Keratinocyte (primary cell): ENCODE data around the gene KIAA0408. TPM values are rescaled to one million over a fixed set of nuclear protein-coding genes. Genes with fewer than 3 reads are reported as not detected.

ENCODE experiments used
- DNase-seq: peaks from one replicate; pipeline ENCODE4 v3.0.0-alpha.2; 2011; ENCODE audit warnings: low read depth, missing footprints, low spot score
- FAIRE-seq: peaks from 2 replicates; lab custom pipeline; 2011; peaks lifted over from hg19 to GRCh38; lab: Jason Lieb, UNC
- H2AFZ ChIP-seq: 2 replicates; pipeline ENCODE4 v1.6.0; 2012; ENCODE audit warnings: low read length, control low read depth, inconsistent platforms; ENCODE audit not compliant: control insufficient read depth
- H3K27ac ChIP-seq: 2 replicates; pipeline ENCODE4 v1.5.1; 2011; ENCODE audit warnings: low read length; ENCODE audit not compliant: control insufficient read depth, insufficient read depth
- H3K27me3 ChIP-seq: 3 replicates; pipeline ENCODE4 v1.6.0; 2011; ENCODE audit warnings: low read length; ENCODE audit not compliant: control insufficient read depth, insufficient read depth; ENCODE audit errors: extremely low read depth
- H3K36me3 ChIP-seq, 2 experiments: 2 replicates in 1 of 2; 3 replicates in 1 of 2; pipeline ENCODE4 v1.5.1; 2011; ENCODE audit warnings: low read length in 2 of 2, mild to moderate bottlenecking in 1 of 2; ENCODE audit not compliant: control insufficient read depth in 2 of 2, insufficient read depth in 2 of 2; ENCODE audit errors: extremely low read depth in 1 of 2
- H3K4me1 ChIP-seq: 3 replicates; pipeline ENCODE4 v1.5.1; 2011; ENCODE audit warnings: low read length; ENCODE audit not compliant: control insufficient read depth, insufficient read depth; ENCODE audit errors: extremely low read depth
- H3K4me2 ChIP-seq: 3 replicates; pipeline ENCODE4 v1.6.0; 2011; ENCODE audit warnings: low read depth, low read length; ENCODE audit not compliant: control insufficient read depth, insufficient read depth; ENCODE audit errors: extremely low read depth
- H3K4me3 ChIP-seq, 3 experiments: fragments of 200-600 bp in 1 of 3; sonication (generic) in 1 of 3; 2 replicates in 2 of 3; 3 replicates in 1 of 3; pipeline ENCODE4 v1.5.1; 2011 to 2016; ENCODE audit warnings: low read length in 3 of 3, mild to moderate bottlenecking in 3 of 3, control low read depth in 2 of 3, inconsistent platforms in 1 of 3, low read depth in 1 of 3, mixed read lengths in 1 of 3, mixed run types in 1 of 3, moderate library complexity in 1 of 3; ENCODE audit not compliant: control insufficient read depth in 2 of 3, insufficient read depth in 2 of 3; ENCODE audit errors: extremely low read depth in 1 of 3
- H3K79me2 ChIP-seq: 2 replicates; pipeline ENCODE4 v1.6.0; 2012; ENCODE audit warnings: low read length; ENCODE audit not compliant: control insufficient read depth, insufficient read depth
- H3K9ac ChIP-seq: 3 replicates; pipeline ENCODE4 v1.6.0; 2011; ENCODE audit warnings: low read length; ENCODE audit not compliant: control insufficient read depth, insufficient read depth; ENCODE audit errors: extremely low read depth
- H3K9me1 ChIP-seq: 3 replicates; pipeline ENCODE4 v1.6.0; 2011; ENCODE audit warnings: low read length; ENCODE audit not compliant: control insufficient read depth, insufficient read depth; ENCODE audit errors: extremely low read depth
- H3K9me3 ChIP-seq: 2 replicates; pipeline ENCODE4 v1.5.1; 2012; ENCODE audit warnings: low read depth, low read length; ENCODE audit not compliant: control insufficient read depth
- H4K20me1 ChIP-seq: 3 replicates; pipeline ENCODE4 v1.6.0; 2011; ENCODE audit warnings: low read length; ENCODE audit not compliant: control insufficient read depth, insufficient read depth; ENCODE audit errors: extremely low read depth
- CTCF ChIP-seq, 3 experiments: IDR thresholded peaks in 1 of 3; conservative IDR thresholded peaks in 1 of 3; optimal IDR thresholded peaks in 1 of 3; 2 replicates in 2 of 3; 3 replicates in 1 of 3; pipeline versions ENCODE3 to v1.5.1; 2011; ENCODE audit warnings: low read length in 3 of 3, mild to moderate bottlenecking in 3 of 3, moderate library complexity in 2 of 3, control low read depth in 1 of 3, inconsistent platforms in 1 of 3; ENCODE audit not compliant: insufficient read depth in 2 of 3; ENCODE audit errors: extremely low read depth in 1 of 3
- EZH2 ChIP-seq: IDR thresholded peaks from one replicate; pipeline ENCODE4 v1.6.1; 2012; ENCODE audit warnings: inconsistent platforms, mild to moderate bottlenecking, low read length, moderate library complexity
- dilution Hi-C: fragments of 300-500 bp; cut with MboI; formaldehyde crosslinking; loops from one replicate; pipeline ENCODE4 v1.7.0; 2020; ENCODE audit warnings: low sequenced_read_pairs; ENCODE audit not compliant: extremely low pct_ligation_motif_present
- polyA plus RNA-seq, 5 experiments: library from polyadenylated mRNA; depleted of rRNA in 3 of 5; stranded (reverse) in 3 of 5; stranded (forward) in 1 of 5; unstranded in 1 of 5; fragments of >200 nt; gene quantifications; 1 replicate in 1 of 5; 2 replicates in 3 of 5; 3 replicates in 1 of 5; pipeline versions ENCODE4 v1.2.1 to v1.2.3, GENCODE V29; 2011 to 2012; ENCODE audit warnings: missing spikeins in 2 of 5, low read depth in 1 of 5, low replicate concordance in 1 of 5

The KIAA0408 gene
- polyA plus RNA-seq, 1 donor (not counting 4 experiments of a cell fraction or from before 2014, with no cell fraction given): 0.12 TPM

- Histone ChIP-seq H3K4me2 (peak overlapping the region; percentile 41), H4K20me1 (no peaks in the 10 kb centered on the region), H3K79me2 (no peaks in the 10 kb centered on the region), H2AFZ (no peak overlapping the region), H3K36me3 (no peaks in the 10 kb centered on the region), H3K4me1 (peaks cover 11% of the 10 kb centered on the region), H3K9me1 (no peaks in the 10 kb centered on the region), H3K27me3 (no peaks in the 10 kb centered on the region), H3K9me3 (no peaks in the 10 kb centered on the region), H3K9ac (no peak overlapping the region), H3K4me3 (no peak overlapping the region), H3K27ac (no peak overlapping the region)
- peak; percentile 49 for FAIRE-seq
- DNase-seq: no peak
- dilution Hi-C loops: no loop called here
- TF ChIP-seq EZH2: no peak
- TF ChIP-seq CTCF (optimal IDR thresholded peaks at IDR 0.05 in 1 of 3, IDR thresholded peaks at IDR 0.05 in 1 of 3, conservative IDR thresholded peaks at IDR 0.05 in 1 of 3; ENCODE audit: extremely low read depth in 1 of 3, insufficient read depth in 2 of 3, low read length in 3 of 3): no peak
Observed at GRCh38 chr6:127481628-127482027, 22.4 kb upstream of the KIAA0408 start.

GRCh38 chr6:127481111-127481510 lies 21.9 kb upstream of the KIAA0408 start:
- Histone ChIP-seq H3K36me3 (no peaks in the 10 kb centered on the region), H2AFZ (no peak overlapping the region), H4K20me1 (no peaks in the 10 kb centered on the region), H3K9ac (no peak overlapping the region), H3K79me2 (no peaks in the 10 kb centered on the region), H3K27me3 (peaks cover 4% of the 10 kb centered on the region), H3K4me3 (no peak overlapping the region), H3K4me2 (no peak overlapping the region), H3K27ac (no peak overlapping the region), H3K4me1 (peaks cover 11% of the 10 kb centered on the region), H3K9me1 (no peaks in the 10 kb centered on the region), H3K9me3 (no peaks in the 10 kb centered on the region)
- DNase-seq (no peak), FAIRE-seq (no peak)
- dilution Hi-C loops: no loop called here
- no peak for TF ChIP-seq EZH2
- TF ChIP-seq CTCF (optimal IDR thresholded peaks at IDR 0.05 in 1 of 3, IDR thresholded peaks at IDR 0.05 in 1 of 3, conservative IDR thresholded peaks at IDR 0.05 in 1 of 3; ENCODE audit: extremely low read depth in 1 of 3, insufficient read depth in 2 of 3, low read length in 3 of 3): no peak
